ENCODE data around the gene MTMR1. TPM values are rescaled to one million over a fixed set of nuclear protein-coding genes. Genes with fewer than 3 reads are reported as not detected.

MTMR1 gene
- total and polyA plus RNA-seq, 9 of the 15 experiments (the other 6 are each of a cell fraction or from before 2014, with no cell fraction given), result 0.96 to 35.4 (median 22.4) TPM

GRCh38 chrX:150775569-150776350, 82.6 kb downstream of the MTMR1 start:
- ATAC-seq, result no peak
- Histone ChIP-seq H3K79me2 (ENCODE audit: control insufficient read depth, insufficient read depth, low read length) (no peaks in the 10 kb centered on the region), H3K36me3 (ENCODE audit: control insufficient read depth, insufficient read depth, low read length) (no peaks in the 10 kb centered on the region), H3K4me1 (replicated peaks in 1 of 2; ENCODE audit: control insufficient read depth in 2 of 2, insufficient read depth in 2 of 2, low read length in 2 of 2) (peaks cover 0 to 10% of the 10 kb centered on the region in 2 experiments; a peak in 1 of 5 replicates), H3K27me3 (ENCODE audit: control insufficient read depth in 2 of 2, insufficient read depth in 2 of 2, low read length in 2 of 2) (no peaks in the 10 kb centered on the region), H3K4me2 (ENCODE audit: insufficient read depth, low read length) (no peak overlapping the region), H3K9me1 (ENCODE audit: control insufficient read depth, insufficient read depth, low read length) (no peaks in the 10 kb centered on the region), H3K9me3 (replicated peaks; ENCODE audit: control insufficient read depth, insufficient read depth, low read depth, low read length) (no peaks in the 10 kb centered on the region), H3K9ac (ENCODE audit: insufficient read depth in 1 of 2, low read depth in 2 of 2, low read length in 2 of 2) (no peak overlapping the region), H4K20me1 (replicated peaks; ENCODE audit: control insufficient read depth, insufficient read depth, low read length) (no peaks in the 10 kb centered on the region), H2AFZ (ENCODE audit: low read depth, low read length) (no peak overlapping the region), H3K4me3 (no peak overlapping the region), H3K27ac (ENCODE audit: extremely low read depth, low read depth, low read length) (no peak overlapping the region)
- POLR2A ChIA-PET, result interaction anchor here (0.7 kb wide), 1 partner anchor 207 kb away, joined by 3 read pairs; the partner anchor contains the start of gene HMGB3
- no peak for DNase-seq (ENCODE audit: extremely low read depth in 1 of 4, low spot score in 3 of 4)
- FAIRE-seq, result no peak
- no TSS peak for BruUV-seq (replicated peaks)
- TF ChIP-seq RBM14 (IDR thresholded peaks at IDR 0.05; ENCODE audit: borderline replicate concordance, insufficient read depth, low read depth, low read length), result no peak
- TF ChIP-seq SNRNP70 (optimal IDR thresholded peaks at IDR 0.05; ENCODE audit: low read depth, low read length), result no peak
- no peak for TF ChIP-seq CHD1 (IDR thresholded peaks at IDR 0.05; ENCODE audit: low read length)
- no peak for TF ChIP-seq ZNF347 (CRISPR knock-in tag; IDR thresholded peaks at IDR 0.05; ENCODE audit: low read depth)
- no peak for TF ChIP-seq FOXP1 (CRISPR knock-in tag; IDR thresholded peaks at IDR 0.05)
- no peak for TF ChIP-seq PCBP1 (IDR thresholded peaks at IDR 0.05; ENCODE audit: low read depth, low read length, poor library complexity, severe bottlenecking)
- no peak for TF ChIP-seq NKRF (IDR thresholded peaks at IDR 0.05; ENCODE audit: borderline replicate concordance)
- TF ChIP-seq FOXJ2 (tag; IDR thresholded peaks at IDR 0.05), result no peak
- no peak for TF ChIP-seq ELK1 (CRISPR knock-in tag; IDR thresholded peaks at IDR 0.05)
- TF ChIP-seq XRCC5 (IDR thresholded peaks at IDR 0.05; ENCODE audit: low read depth, low read length), result no peak
- TF ChIP-seq ZNF766 (CRISPR knock-in tag; conservative IDR thresholded peaks at IDR 0.05), result no peak
- no peak for TF ChIP-seq E2F1 (CRISPR knock-in tag; IDR thresholded peaks at IDR 0.05)
- no peak for TF ChIP-seq IFI16 (CRISPR knock-in tag; IDR thresholded peaks at IDR 0.05)
- no peak for TF ChIP-seq KDM2B (CRISPR knock-in tag; IDR thresholded peaks at IDR 0.05)
- TF ChIP-seq GABPB1 (CRISPR knock-in tag; IDR thresholded peaks at IDR 0.05), result no peak
- WGBS (ENCODE audit: insufficient coverage, low coverage, missing lambda C conversion rate), result 71% methylated on average over 10 of the region's 18 CpGs
- CTCF ChIA-PET (ENCODE audit: low intra/inter-chr PET ratio), result interaction anchor here (0.9 kb wide), 1 partner anchor 306 kb away, joined by 6 read pairs; no protein-coding TSS in a partner anchor
- in situ Hi-C loops (cut with MboI), result loop anchor here (5.0 to 25.0 kb wide), 3 partner anchors 227 to 587 kb away; no protein-coding TSS in a partner anchor
- intact Hi-C loops (cut with micrococcal nuclease), result loop anchor here (10.0 kb wide), 1 partner anchor 909 kb away; no protein-coding TSS in a partner anchor
